HepG2 (cell line): ENCODE measurements around the gene FITM1. TPM values are rescaled to one million over a fixed set of nuclear protein-coding genes. Genes with fewer than 3 reads are reported as not detected.
A peak's percentile ranks its signal among the peaks of the same experiment; 100 is the strongest.

Source experiments
- DNMT1 ChIP-seq: sonication (generic); formaldehyde crosslinking; IDR thresholded peaks from 2 replicates; pipeline ENCODE4 v1.5.1; 2020; ENCODE audit warnings: mild to moderate bottlenecking, missing genetic modification reagents
- ETV5 ChIP-seq: IDR thresholded peaks from 2 replicates; pipeline ENCODE4 v1.6.1; 2018; ENCODE audit warnings: missing biosample characterization, missing genetic modification reagents, inconsistent platforms, borderline replicate concordance
- IRF1 ChIP-seq: sonication (generic); formaldehyde crosslinking; IDR thresholded peaks from 2 replicates; pipeline ENCODE4 v1.4.0; 2020; ENCODE audit warnings: low read depth, mild to moderate bottlenecking, missing genetic modification reagents
- SMYD3 ChIP-seq: sonication (generic); formaldehyde crosslinking; IDR thresholded peaks from 2 replicates; pipeline ENCODE4 v1.8.1; 2023; ENCODE audit warnings: mild to moderate bottlenecking, missing genetic modification reagents
- ZBTB3 ChIP-seq: sonication (generic); formaldehyde crosslinking; IDR thresholded peaks from 2 replicates; pipeline ENCODE4 v1.4.0; 2020; ENCODE audit warnings: low read depth, mild to moderate bottlenecking, moderate library complexity, missing genetic modification reagents, borderline replicate concordance
- ZFP90 ChIP-seq: sonication (generic); formaldehyde crosslinking; IDR thresholded peaks from 2 replicates; pipeline ENCODE4 v1.8.0; 2022; ENCODE audit warnings: missing genetic modification reagents, mild to moderate bottlenecking, inconsistent platforms, borderline replicate concordance
- ZNF205 ChIP-seq: IDR thresholded peaks from 2 replicates; pipeline ENCODE4 v1.6.1; 2018; ENCODE audit warnings: missing biosample characterization, missing genetic modification reagents
- ZNF460 ChIP-seq: sonication (generic); formaldehyde crosslinking; IDR thresholded peaks from 2 replicates; pipeline ENCODE4 v1.5.1; 2020; ENCODE audit warnings: missing genetic modification reagents, mild to moderate bottlenecking, borderline replicate concordance
- ZNF501 ChIP-seq: sonication (generic); formaldehyde crosslinking; IDR thresholded peaks from 2 replicates; pipeline ENCODE4 v1.5.1; 2020; ENCODE audit warnings: mild to moderate bottlenecking, moderate library complexity, missing genetic modification reagents
- polyA plus RNA-seq, 8 experiments: library from polyadenylated mRNA; depleted of rRNA in 3 of 8; stranded (reverse) in 7 of 8; unstranded in 1 of 8; fragments of >200 nt; fragmentation: Illumina TruSeq in 4 of 8; extraction: Trizol in 4 of 8; gene quantifications; 2 replicates each; pipeline versions ENCODE4 v1.2.1 to v1.2.3, GENCODE V29; 2011 to 2016; ENCODE audit warnings: low read depth in 4 of 8, missing spikeins in 1 of 8, mixed read lengths in 1 of 8; ENCODE audit not compliant: insufficient read depth in 1 of 8
- total RNA-seq, 5 experiments: library from RNA; depleted of rRNA; stranded (reverse); fragments of >200 nt; fragmentation: Illumina TruSeq; extraction: Trizol; gene quantifications; 2 replicates each; pipeline ENCODE4 v1.2.3, GENCODE V29; 2016; ENCODE audit warnings: low read depth in 1 of 5
- TF ChIP-seq, protein P1 (sequence below), 2 experiments: fragments of 450-650 bp in 1 of 2; sonication (generic) in 1 of 2; formaldehyde crosslinking in 1 of 2; IDR thresholded peaks; 2 replicates each; pipeline versions ENCODE4 v1.6.1 to v1.8.0; 2016 to 2022; ENCODE audit warnings: antibody characterized with exemption in 1 of 2, mild to moderate bottlenecking in 1 of 2, missing genetic modification reagents in 1 of 2
- TF ChIP-seq, protein P2 (sequence below): sonication (generic); formaldehyde crosslinking; IDR thresholded peaks from 2 replicates; pipeline ENCODE4 v1.4.0; 2020; ENCODE audit warnings: missing genetic modification reagents, mild to moderate bottlenecking, borderline replicate concordance

The FITM1 gene
- total and polyA plus RNA-seq, 2 of the 13 experiments (the other 11 are each of a cell fraction or from before 2014, with no cell fraction given): 2.7 to 5.8 TPM

DNA sequence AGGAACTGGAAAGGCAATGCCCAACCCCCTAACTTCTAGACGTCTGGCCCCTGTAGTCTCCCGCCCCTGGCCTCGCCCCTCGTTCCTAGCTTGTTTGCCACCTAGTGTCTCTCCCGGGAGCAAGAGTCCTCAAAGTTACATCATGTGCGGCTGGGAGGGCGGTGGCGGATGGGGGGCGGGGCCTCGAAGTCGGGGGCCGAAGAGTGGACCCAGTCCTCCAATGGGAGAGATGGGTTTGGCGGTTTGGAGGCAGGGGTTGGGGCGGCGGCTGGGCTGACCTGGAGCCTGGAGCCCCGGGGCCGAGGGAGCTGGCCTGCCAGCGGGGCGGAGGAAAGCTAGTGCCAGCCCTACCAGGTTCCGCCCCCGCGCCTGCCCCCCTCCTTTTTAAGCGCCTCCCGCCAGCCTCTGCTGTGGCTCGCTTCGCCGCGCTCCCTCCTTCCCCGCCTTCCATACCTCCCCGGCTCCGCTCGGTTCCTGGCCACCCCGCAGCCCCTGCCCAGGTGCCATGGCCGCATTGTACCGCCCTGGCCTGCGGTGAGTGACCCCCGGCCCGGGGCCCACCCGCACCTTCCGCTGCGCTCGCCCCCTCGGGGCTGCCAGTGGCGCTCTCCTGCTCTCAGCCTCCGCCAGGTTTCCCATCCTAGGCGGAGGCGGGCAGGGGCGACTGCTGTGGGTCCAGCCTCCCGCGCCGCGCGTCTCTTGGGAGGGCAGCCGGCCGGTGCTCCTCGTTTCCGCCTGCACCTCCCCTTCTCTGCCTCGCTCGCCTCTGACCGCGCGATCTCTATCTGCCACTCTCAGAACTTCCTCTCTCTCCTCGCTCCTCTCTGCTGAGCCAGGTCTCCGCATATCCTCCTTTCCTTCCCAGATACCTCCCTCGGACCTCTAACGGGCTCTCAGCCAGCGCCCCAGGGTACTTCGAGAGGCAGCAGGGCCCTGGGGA, 36.3 kb upstream of the FITM1 start, which contains the start of gene PCK2 (continued):
- TF ChIP-seq, protein P1, sequence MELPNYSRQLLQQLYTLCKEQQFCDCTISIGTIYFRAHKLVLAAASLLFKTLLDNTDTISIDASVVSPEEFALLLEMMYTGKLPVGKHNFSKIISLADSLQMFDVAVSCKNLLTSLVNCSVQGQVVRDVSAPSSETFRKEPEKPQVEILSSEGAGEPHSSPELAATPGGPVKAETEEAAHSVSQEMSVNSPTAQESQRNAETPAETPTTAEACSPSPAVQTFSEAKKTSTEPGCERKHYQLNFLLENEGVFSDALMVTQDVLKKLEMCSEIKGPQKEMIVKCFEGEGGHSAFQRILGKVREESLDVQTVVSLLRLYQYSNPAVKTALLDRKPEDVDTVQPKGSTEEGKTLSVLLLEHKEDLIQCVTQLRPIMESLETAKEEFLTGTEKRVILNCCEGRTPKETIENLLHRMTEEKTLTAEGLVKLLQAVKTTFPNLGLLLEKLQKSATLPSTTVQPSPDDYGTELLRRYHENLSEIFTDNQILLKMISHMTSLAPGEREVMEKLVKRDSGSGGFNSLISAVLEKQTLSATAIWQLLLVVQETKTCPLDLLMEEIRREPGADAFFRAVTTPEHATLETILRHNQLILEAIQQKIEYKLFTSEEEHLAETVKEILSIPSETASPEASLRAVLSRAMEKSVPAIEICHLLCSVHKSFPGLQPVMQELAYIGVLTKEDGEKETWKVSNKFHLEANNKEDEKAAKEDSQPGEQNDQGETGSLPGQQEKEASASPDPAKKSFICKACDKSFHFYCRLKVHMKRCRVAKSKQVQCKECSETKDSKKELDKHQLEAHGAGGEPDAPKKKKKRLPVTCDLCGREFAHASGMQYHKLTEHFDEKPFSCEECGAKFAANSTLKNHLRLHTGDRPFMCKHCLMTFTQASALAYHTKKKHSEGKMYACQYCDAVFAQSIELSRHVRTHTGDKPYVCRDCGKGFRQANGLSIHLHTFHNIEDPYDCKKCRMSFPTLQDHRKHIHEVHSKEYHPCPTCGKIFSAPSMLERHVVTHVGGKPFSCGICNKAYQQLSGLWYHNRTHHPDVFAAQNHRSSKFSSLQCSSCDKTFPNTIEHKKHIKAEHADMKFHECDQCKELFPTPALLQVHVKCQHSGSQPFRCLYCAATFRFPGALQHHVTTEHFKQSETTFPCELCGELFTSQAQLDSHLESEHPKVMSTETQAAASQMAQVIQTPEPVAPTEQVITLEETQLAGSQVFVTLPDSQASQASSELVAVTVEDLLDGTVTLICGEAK (IDR thresholded peaks at IDR 0.05): no peak
- TF ChIP-seq, protein P1 (CRISPR knock-in tag; IDR thresholded peaks at IDR 0.05): no peak
- no peak for TF ChIP-seq ZNF460
- TF ChIP-seq IRF1: peak; percentile 20
- TF ChIP-seq ZFP90 (CRISPR knock-in tag): peak; percentile 96
- peak; percentile 94 for TF ChIP-seq DNMT1 (CRISPR knock-in tag)
- TF ChIP-seq ZBTB3 (CRISPR knock-in tag): peak; percentile 63; the same call in 1 of the 2 replicates
- peak; percentile 96 for TF ChIP-seq ZNF205 (CRISPR knock-in tag)
- no peak for TF ChIP-seq ZNF501 (CRISPR knock-in tag)
- peak; percentile 95 for TF ChIP-seq SMYD3 (CRISPR knock-in tag)
- peak; percentile 69 for TF ChIP-seq ETV5 (CRISPR knock-in tag)
- TF ChIP-seq, protein P2, sequence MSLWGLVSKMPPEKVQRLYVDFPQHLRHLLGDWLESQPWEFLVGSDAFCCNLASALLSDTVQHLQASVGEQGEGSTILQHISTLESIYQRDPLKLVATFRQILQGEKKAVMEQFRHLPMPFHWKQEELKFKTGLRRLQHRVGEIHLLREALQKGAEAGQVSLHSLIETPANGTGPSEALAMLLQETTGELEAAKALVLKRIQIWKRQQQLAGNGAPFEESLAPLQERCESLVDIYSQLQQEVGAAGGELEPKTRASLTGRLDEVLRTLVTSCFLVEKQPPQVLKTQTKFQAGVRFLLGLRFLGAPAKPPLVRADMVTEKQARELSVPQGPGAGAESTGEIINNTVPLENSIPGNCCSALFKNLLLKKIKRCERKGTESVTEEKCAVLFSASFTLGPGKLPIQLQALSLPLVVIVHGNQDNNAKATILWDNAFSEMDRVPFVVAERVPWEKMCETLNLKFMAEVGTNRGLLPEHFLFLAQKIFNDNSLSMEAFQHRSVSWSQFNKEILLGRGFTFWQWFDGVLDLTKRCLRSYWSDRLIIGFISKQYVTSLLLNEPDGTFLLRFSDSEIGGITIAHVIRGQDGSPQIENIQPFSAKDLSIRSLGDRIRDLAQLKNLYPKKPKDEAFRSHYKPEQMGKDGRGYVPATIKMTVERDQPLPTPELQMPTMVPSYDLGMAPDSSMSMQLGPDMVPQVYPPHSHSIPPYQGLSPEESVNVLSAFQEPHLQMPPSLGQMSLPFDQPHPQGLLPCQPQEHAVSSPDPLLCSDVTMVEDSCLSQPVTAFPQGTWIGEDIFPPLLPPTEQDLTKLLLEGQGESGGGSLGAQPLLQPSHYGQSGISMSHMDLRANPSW: peak; percentile 73; the same call in 1 of the 2 replicates
